Activated CD8-positive, alpha-beta memory T cell treated with anti-CD3 and anti-CD28 coated beads, Interleukin-2, amount 50 U/mL, for 48 hours (primary cell): ENCODE data around the gene TNIP2.

Experiments
- DNase-seq: peaks from one replicate; pipeline ENCODE4 v3.0.0-alpha.2; 2020

The TNIP2 gene, protein sequence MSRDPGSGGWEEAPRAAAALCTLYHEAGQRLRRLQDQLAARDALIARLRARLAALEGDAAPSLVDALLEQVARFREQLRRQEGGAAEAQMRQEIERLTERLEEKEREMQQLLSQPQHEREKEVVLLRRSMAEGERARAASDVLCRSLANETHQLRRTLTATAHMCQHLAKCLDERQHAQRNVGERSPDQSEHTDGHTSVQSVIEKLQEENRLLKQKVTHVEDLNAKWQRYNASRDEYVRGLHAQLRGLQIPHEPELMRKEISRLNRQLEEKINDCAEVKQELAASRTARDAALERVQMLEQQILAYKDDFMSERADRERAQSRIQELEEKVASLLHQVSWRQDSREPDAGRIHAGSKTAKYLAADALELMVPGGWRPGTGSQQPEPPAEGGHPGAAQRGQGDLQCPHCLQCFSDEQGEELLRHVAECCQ

DNA sequence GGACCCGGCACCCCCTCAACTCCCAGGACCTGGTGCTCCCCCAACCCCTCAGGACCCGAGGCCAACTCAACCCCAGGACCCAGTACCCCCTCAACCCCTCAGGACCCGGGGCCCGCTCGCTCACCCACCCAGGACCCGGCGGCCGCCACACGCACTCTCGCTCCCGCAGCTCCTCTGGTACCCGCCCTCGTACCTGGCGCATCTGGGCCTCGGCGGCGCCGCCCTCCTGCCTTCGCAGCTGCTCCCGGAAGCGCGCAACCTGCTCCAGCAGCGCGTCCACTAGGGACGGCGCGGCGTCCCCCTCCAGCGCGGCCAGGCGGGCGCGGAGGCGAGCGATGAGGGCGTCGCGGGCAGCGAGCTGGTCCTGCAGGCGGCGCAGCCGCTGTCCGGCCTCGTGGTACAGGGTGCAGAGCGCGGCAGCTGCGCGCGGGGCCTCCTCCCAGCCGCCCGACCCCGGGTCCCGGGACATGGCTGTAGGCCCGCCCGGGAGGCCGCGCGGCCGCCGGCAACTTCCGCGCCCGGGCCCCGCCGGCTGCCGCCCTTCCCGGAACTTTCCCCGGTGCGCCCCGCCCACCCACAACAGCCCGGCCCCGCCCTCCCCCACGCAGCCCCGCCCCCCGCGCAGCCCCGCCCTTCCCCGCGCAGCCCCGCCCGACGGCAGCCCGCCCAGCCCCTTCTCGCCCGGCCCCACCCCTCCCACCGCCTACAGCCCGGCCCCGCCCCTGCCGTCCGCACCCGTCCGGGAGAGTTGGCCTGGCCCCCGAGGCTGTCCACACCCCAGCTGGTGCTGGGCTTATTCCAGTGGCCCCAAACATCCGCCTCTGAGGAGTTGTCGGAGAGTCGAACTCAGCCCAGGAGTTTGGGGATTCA, at the start of gene TNIP2:
TNIP2 (minus strand) TSS at position 516 of the 870 bp plus-strand sequence; CDS start at position 469, 47 bp downstream.
- DNase-seq = peak; percentile 89

DNA sequence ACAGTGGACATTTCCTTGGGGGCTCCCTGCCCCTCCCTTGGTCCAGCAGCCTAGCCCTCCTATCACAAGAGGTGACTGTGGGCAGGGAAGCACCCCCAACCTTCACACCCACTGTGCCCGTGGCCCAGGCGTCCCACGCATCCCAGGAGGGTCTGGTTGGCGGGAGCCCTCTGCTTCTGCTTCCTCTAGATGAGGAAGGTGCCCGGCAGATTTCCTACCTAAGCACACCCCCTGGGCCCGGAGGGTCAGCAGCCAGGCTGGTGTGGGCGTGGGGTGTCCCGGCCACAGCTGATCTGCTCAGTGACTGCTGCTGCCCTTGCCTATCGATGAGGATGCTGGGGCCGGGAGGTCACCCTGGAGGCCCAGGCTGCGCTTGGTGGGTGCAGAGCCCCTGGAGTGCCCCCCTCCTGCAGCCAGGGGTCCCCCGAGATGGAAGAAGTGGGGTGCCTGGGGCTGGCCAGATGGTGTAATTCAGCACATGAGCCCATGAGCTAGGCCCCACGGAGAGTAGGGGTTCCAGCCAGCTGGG, 48.9 kb upstream of the TNIP2 start:
- no peak for DNase-seq

DNA sequence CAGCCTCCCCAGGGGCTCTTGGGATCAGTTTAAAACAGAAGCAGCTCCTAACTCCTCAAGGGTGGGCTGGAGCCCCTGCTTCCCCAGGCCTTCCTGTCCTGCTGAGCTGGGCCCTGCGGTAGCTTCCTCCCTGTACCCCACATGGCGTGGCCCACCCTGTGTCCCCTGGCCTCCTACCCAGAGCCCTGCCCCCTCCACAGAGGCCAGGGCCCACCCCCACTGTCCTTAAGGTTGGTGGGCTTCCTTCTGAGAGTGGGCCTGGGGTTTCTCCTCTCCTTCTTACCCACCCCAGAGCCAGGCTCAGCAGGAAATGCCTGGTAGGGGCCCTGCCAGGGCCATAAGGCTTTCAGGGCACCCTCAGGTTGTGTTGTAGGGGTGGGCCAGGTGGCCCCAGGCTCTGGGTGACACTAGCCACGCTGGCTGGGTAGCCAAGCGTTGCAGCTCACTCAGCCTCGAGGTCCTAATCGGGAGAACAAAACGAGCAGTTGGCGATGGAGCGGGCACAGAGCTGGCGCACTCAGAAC, 48.4 kb upstream of the TNIP2 start:
- DNase-seq = no peak

DNA sequence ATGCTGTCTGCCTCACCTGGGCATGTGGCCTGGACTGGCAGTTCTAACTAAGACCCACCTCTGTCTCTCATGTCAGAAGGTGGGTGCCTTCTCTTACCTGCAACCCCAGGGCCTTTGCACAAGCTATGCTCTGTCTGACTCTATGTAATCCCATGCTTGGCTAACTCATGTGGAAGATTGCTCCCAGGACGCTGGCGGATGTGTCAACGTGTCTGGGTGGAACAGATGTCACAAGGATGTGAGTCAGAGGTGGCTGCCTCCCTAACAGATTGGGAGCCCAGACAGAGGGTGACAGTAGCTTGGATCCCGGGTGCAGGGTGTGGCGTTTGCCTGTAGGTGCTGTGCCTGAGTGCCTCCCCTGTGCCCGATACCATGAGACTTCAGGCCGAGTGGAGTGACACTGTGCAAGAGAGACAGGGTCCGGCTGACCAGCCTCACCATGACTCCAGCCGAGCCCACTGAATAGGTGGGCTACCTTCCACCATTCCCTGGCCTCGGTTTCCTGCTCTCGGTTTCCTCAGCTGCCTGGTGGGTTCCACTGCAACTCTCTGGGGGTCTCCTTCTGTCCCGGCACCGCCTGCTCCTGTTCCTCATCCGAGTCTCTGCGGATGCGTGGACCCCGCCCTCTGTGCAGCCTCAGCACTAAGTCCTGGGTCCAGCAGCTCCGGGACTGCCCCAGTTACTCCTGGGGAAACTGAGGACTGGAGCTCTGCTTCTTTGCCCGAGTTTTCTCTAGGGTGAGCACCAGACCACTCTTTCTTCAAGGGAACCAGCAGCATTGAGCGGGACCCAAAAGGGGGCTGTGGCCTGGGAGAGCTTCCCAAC, 47.7 kb upstream of the TNIP2 start:
- no peak for DNase-seq

DNA sequence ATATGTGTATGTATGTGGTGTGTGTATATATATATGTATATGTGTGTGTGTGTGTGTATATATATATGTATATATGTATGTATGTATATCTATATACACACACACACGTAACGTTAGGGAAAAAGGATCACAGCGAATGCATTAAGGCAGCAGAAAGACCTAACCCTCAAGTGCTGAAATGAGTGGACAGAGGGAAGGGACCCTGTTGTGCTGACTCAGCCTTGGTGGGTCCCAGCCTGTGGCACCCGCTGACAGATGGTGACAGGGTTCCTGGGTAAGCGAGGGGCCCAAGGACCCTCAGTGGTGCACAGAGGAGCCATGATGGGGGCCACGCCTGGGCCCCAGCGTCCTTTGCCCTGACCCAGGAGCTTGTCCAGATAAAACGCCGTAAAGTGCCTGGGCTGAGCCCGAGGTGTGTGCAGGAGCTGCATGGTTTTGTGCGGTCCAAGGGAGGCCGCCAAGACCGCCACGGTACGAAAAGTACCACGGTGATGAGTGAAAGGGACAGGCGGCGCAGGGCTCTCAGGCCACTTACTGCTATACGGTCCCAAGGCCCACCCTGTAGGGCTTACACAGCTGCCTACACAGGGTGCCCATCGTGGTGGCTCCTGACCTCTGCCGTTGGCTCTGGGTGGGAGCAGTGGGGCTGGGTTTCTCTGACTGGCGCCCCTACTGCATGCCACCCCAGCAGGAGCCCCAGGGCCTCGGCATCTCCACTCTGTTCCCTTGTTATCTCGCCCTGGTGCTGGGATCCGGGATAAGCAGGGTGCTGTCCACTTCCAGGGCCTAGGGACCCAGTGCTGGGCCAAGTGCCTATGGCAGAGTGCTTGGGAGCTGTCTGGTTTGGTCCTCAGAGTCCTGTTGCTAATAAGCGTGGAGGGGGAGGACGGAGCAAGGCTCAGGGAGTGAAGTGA, 46.7 kb upstream of the TNIP2 start:
- no peak for DNase-seq

GRCh38 chr4:2800691-2801596, 44.8 kb upstream of the TNIP2 start:
- no peak for DNase-seq

DNA sequence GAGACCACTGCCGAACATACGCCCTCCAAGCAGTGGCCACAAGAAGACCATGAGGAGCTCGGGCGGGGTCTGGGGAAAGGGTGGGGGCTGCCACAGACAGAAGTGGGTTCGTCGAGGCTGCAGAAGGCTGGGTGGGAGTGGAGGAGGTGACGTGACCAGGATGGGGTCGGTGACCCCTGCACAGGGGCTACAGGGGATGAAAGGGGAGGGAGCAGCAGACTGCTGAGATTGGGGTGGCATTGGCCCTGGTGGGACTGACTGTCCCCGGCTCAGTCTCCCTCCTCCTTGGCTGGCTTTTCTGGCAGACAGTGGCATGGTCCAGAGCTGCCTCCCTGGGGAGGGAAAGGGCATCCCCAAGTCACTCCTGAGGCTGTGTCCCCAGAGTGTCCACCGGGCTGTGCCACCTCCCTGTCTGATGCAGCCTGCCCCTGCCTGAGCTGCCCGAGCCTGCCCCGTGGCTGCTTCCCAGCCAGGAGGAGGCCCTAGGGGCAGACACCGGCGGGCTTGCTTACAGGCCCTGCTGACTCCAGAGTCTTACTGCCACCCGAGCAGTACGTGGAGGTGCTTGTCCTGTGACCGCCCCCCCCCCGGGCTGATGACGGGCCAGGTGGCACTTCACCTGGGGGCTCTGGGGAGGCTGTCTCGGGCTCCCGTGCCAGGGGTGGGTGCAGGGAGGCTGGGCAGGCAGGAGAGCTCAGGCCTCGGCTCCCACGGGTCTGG, 44.0 kb upstream of the TNIP2 start:
- no peak for DNase-seq

GRCh38 chr4:2799224-2799911, 43.2 kb upstream of the TNIP2 start:
- DNase-seq = peak; percentile 52

- peak; percentile 77 for DNase-seq
Observed at GRCh38 chr4:2798399-2799223, 42.5 kb upstream of the TNIP2 start.

GRCh38 chr4:2797545-2798305, 41.6 kb upstream of the TNIP2 start:
- peak; percentile 72 for DNase-seq

DNA sequence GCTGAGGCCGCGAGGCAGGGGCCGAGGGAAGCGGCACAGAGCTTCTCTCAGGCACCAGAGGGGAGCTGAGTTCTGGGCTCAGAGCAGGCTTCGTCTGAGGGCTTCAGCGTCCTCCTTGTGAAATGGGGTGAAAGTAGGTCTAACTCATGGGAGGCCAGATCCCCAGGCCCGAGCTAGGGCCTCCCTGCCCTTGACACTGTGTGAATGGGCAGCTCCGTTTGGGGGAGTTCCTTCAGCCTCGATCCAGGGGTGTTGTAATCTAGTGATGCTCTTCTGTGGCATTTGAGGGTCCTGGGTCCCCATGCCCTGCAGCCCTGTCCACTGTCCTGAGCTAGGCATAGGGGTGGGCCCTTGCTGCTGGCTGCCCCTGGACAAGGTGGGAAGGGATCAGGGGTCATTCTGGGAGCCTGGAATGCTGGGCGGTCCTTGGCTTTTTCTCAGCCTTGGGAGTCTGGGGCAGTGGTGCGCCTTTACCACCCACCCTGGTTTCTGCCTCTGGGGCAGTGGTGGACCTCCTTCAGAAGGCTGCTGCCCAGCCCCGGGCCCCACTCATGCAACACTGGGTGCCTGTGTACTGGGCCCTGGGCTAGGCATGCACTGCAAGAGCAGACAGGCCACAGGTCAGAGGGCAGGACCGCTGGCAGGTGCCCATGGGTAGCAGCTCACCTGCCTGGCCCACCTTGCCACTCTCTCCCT, 40.9 kb upstream of the TNIP2 start:
- peak; percentile 51 for DNase-seq

- peak; percentile 51 for DNase-seq
Observed at GRCh38 chr4:2795893-2796848, 40.0 kb upstream of the TNIP2 start.

DNA sequence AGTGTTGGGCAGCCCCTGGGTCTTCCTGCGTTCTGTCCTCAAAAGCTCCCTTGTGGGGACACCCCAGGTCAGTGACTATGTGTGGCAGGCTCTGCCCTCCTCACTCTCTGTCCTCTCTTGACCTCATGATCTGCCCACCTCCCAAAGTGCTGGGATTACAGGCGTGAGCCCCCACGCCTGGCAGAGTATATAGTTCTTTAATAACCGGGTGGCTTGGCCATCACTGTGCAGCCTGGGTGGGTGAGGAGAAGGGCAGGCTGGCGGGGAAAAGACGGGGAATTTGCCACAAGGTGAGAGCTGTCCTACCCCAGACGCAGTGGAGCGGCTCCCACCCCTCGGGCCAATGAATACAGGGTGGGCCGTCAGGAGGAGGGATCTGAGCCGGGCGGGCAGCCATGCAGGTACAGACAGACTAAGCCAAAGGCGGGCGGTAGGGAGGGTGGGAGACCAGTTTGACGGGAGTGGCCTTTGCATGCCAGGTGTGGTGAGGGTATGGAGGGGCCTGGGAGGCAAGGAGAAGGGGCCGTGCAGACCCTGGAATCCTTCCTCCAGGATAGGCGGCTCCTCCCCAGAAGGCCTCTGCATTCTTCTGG, 39.3 kb upstream of the TNIP2 start:
- peak; percentile 51 for DNase-seq

DNA sequence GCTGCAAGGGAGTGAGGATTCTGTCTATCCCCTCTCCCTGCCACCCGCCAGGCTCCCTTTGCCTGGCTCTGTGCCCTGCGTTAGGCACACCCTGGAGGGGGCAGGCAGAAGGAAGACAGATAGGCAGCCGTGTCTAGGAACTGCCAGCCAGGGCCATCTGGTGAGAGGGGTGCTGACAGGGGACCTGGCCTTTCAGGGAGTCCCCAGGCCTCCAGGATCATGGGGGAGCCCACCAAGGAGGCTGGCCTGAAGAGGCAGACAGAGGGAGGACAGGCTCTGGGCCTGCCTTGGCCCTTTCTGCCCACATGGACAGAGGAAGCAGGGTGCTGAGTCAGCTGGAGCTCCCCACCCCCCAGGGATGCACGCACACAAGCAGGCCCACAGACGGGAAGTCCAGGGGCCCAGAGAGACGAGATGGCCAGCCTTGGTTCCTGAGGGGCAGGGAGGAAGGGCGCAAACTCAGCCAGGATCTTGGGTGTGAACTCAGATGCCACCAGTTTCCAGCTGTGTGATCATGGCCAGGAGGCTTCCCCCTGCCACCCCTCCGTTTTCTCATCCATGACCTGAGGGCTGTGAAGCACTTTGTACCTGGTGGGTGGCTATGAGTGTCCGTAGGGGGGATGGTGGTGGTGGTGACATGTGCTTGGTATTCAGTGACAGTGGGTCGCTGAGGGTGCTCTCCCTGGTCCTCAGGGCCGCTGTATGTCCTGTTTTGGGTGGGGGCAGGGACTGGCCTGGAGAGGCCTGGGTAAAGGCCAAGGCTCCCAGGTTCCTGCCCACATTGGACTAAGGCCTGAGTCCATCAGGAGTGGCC, 38.6 kb upstream of the TNIP2 start:
- peak; percentile 56 for DNase-seq
